ENCODE measurements around the gene VWF.
"Not testable (repeated sequence)": the region's sequence is repeated elsewhere in the genome, so short reads cannot be mapped to it uniquely, and the experiment has no call there.

Gene VWF

DNA sequence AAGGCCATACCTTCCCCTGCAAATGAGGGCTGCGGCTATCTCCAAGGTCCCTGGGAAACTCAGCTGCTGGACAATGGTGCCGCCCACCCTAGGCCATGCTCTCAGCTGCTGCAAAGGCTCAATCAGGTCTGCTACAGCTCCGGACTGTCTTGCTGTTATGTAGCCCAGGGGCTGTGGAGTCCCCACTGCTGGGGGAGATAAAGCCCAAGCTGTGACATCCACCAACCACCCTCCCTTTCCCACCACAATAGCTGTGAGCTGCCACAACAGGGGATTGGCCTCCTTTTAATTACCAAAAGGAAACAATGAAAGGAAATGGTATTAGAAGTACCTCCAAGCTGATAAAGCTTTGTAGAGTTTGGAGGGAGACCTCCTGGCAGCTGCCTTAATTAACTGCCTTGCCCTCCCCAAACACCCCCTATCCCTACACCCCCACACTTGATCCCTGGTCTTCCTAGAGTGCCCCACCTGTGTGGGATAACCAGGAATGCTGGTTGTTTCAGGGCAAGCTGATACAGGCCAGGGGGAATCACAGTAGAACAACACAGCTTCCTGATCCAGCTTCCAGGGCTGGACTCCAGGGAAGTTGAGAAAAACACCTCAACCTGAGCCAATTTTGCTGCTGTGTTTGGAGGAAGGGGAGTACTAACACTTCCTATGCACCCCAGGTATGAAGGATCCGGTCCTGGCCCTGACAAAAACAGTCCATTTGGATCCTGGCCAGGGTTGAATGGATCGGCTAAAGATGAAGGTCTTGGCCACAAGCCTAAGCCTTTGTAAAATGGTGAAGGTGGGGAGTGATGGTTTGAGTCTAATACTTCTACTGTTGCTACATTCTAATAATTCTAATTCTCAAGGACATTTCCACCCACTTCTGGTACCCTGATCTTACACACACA lies at the start of gene VWF:
Gene VWF, minus strand, starts transcription at position 260 of the 899 bp plus-strand sequence. CDS start 1,474 bp downstream, outside the sequence.
- no peak for DNase-seq (ENCODE audit: low read depth, low spot score)

DNA sequence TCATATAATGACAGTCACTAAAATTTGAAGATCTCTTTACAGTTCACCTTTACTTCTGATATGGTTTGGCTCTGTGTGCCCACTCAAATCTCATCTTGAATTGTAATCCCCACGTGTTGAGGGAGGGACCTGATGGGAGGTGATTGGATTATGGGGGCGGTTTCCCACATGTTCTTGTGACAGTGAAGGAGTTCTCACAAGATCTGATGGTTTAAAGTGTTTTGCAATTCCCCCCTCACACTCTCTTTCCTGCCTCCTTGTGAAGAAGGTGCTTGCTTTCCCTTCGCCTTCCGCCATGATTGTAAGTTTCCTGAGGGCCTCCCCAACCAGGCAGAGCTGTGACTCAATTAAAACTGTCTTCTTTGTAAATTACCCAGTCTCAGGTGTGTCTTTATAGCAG lies 48.4 kb upstream of the VWF start:
- DNase-seq (ENCODE audit: low read depth, low spot score) = no peak

DNA sequence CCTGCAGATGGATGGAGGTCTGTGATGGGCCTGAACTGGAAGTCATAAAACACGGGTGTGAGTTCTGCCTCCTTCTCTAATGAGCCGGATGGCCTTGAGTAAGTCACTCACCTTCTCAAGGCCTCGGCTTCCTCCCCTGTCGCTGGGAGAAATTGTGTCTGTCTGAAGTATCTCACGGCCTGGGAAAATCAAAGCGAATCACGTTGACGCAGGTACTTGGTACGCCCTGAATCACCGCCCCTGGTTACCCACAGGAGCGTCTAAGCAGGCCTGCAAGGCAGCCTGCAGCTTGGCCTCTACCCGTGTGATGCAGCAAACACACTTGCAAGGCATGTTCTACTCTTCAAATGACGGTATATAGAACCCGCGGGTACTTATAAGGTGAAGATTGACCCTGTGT lies 47.6 kb upstream of the VWF start:
- no peak for DNase-seq (ENCODE audit: low read depth, low spot score)

DNA sequence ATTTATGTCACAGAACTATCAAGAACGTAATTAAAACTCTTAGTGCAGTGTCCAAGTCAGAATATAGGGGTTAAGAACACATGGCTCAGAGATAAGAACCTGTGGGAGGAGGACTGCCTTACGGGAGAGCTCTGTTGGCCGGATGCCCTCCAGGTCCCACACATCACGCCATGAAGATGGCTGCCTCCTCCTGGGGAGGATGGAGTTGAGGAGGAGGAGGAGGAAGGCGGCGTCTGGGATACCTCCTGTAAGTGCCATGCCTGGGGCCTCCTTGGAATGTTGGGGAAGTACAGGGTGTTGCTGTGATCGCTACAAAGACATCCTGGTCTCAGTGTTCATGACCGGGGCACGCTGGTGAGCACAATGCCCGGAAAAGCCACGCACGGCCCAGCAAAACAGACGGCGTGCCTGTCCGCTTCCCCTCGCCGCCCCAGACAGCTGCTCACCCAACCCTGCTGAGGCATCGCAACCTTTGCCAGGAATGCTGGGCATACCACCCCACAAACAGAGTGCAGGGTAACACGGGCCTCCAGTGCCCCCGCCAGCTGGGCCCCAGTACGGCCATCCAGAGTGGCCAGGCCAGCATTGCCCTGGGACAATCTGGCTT lies 47.0 kb upstream of the VWF start:
- no peak for DNase-seq (ENCODE audit: low read depth, low spot score)

DNA sequence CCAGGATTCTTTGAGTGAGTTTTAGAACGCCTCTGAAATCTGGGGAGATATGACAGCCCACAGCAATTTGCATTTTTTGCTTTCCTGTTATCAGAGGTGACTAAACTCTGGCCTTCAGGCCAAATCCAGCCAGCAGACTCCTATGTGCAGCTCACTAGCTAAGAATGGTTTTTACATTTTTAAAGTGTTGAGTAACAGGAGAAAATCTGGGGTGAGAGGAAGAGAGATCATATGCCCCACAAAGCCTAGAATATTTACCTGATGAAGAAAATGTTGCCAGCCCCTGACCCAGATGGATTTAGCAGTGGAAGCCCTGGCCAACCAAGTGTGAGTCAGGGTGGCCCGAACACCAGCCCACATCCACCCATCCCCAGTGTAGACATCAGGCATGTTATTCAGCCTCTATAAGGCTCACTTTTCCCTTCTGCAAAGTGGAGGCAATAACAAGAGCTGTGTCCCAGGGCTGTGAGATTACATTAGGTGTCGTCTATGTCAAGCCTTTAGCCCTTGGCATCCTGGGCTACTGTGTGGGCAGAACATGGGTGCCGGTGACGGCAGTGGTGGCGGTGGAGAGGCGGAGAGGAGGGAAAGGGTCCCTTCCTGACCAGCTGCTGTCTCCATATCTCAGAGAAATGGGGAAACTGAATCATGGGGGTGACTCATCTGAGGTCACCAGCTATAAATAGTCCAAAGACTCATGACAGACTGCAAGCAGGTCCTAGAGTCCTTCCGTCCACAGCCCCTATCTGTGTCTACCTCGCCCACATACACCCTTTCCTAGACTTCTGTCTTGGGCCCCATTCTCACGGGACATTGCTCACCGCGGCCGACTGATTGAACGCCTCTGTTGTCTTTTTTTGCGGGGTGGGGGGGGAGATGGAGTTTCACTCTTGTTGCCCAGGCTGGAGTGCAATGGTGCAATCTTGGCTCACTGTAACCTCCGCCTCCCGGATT lies 43.1 kb upstream of the VWF start:
- DNase-seq (ENCODE audit: low read depth, low spot score) = no peak

DNA sequence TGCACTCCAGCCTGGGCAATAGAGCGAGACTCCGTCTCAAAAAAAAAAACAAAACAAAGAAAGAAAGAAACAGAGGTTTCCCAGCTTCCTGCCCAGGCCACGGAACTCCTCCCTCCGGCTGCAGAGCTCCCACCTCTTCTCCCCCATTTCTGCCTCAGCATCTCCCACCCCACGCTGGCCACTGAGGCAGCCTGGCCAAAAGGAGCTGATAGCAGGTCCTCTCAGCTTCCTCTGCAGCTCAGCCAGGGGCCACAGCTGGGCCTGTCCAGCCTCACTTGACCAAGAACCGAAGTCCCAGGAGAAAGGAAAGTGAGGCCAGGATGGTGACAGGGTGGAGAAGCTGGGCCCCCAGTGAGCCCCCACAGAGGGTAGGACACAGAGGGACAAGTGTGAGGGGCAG lies 42.3 kb upstream of the VWF start:
- no peak for DNase-seq (ENCODE audit: low read depth, low spot score)

DNA sequence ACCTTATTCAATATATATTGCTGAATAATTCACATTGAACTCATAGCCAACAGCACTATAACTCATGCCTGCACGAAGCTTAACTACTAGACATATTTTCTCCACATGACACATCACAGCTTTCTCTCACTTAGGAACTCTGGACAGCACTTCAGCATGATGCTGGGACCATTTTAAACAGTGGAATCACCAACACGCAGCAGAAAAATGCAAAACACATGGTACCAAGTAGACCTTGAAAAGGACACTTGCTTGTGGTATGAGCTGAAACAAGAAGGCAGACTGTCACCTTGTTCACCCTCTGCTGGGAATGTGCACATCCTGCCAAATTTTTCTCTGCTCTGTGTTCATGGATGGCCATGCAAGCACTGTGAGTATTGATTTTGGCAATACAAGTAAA lies 40.9 kb upstream of the VWF start:
- no peak for DNase-seq (ENCODE audit: low read depth, low spot score)

DNA sequence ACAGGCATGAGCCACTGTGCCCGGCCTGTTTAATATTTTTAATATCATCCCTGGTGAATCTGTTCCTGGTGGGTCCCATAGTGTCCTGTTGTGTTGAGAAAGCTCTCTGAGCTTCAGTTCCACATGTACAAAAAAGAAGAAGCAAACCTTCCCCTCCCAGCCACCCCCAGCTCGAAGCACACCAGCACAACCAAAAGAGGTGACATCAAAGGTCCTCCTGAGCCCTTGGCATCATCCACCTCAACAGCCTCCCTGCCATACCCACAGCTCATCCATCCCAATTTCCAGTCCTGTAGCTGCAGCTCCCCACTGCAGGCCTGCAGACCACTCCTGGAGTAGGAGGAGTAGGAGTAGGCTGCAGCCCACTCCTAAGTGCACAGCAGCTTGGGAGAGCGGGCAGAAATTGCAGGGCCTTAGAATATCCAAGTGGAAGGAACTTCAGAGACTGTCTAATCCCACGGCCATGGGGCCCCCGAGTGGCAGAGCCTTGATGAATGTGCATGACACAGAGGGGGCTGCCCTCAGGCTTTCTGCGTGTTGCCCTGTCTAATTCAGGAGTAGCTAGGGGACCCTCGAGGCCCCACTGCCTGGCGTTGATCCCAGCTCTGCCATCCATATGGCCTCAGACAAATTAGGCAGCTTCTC lies 39.1 kb upstream of the VWF start:
- DNase-seq (ENCODE audit: low read depth, low spot score) = no peak

DNA sequence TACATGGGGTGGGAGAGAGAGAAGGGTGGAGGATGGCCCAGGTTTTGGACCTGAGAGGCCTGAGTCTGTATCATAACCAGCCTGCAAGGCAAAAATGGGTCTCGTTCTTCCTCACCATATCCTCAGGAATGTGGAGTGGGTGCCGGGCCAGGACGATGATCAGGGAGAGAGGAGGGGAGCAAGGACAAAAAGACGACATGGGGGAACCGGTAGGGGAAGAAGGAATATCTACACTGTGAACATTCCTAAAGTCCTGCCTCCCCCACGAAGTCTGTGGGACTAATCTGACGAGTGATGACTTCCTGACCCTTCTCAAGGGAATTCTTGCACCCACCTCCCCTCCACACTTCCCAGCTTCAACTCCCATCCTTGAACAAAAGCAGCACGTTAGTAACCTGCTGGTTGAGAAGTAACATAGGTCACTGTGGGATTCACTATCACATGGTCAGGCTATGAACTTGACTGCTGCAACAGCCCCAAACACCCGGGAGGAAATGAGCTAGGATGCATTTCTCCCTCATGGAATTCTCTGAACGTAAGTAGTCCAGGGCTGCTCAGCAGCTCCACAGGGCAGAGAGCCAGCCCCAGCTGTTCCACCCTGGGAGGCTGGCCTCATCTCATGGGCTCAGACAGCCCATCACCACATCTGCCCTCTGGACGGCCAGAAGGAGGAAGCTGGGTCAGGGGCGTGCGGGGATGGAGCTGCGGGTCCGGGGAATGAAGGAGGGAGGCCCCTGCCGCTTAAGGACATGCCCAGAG lies 36.8 kb upstream of the VWF start:
- no peak for DNase-seq (ENCODE audit: low read depth, low spot score)

DNA sequence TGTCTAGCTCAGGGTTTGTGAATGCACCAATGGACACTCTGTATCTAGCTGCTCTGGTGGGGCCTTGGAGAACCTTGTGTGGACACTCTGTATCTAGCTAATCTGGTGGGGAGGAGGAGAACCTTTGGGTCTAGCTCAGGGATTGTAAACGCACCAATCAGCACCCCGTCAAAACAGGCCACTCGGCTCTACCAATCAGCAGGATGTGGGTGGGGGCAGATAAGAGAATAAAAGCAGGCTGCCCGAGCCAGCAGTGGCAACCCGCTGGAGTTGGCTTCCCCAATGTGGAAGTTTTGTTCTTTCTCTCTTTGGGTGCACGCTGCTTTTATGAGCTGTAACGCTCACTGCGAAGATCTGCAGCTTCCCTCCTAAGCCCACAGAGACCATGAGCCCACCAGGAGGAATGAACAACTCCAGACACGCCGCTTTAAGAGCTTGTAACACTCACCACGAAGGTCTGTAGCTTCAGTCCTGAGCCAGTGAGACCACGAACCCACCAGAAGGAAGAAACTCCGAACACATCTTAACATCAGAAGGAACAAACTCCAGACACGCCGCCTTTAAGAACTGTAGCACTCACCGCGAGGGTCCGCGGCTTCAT lies 35.7 kb upstream of the VWF start:
- not testable (repeated sequence) for DNase-seq (ENCODE audit: low read depth, low spot score)

DNA sequence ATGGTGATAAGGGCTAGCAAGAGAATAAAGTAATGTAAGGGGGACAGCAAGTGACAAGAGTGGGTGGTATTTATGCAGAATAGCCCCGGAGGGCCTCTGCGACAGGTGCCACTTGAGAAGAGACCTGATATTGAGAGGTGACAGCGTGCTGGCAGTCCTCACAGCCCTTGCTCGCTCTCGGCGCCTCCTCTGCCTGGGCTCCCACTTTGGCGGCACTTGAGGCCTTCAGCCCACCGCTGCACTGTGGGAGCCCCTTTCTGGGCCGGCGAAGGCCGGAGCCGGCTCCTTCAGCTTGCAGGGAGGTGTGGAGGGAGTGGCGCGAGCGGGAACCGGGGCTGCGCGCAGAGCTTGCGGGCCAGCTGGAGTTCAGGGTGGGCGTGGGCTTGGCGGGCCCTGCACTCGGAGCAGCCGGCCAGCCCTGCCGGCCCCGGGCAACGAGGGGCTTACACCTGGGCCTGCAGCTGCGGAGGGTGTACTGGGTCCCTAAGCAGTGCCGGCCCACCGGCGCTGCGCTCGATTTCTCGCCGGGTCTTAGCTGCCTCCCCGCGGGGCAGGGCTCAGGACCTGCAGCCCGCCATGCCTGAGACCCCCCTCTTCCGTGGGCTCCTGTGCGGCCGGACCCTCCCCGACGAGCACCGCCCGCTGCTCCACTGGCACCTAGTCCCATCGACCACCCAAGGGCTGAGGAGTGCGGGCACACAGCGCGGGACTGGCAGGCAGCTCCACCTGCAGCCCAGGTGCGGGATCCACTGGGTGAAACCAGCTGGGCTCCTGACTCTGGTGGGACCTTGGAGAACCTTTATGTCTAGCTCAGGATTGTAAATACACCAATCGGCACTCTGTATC lies 34.9 kb upstream of the VWF start:
- DNase-seq (ENCODE audit: low read depth, low spot score) = not testable (repeated sequence)

DNA sequence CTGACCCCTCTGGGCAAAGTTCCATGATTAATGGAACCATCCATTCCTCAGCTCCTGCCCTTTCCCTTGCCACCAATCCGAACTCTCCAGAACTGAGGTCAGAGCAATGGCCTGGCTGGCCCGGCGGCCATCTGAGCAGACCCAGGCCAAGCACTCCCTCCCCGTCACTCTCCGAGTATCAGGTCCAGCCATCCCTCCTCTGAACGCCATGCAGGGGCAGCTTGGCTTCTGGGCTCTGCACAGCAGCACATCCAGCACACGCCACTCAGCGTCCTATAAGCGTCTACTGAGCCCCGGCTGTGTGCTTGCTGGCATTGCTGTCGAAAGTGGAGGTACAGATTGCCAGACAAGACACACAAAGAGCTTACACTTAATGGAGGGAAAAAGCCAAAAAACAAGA lies 34.3 kb upstream of the VWF start:
- no peak for DNase-seq (ENCODE audit: low read depth, low spot score)

DNA sequence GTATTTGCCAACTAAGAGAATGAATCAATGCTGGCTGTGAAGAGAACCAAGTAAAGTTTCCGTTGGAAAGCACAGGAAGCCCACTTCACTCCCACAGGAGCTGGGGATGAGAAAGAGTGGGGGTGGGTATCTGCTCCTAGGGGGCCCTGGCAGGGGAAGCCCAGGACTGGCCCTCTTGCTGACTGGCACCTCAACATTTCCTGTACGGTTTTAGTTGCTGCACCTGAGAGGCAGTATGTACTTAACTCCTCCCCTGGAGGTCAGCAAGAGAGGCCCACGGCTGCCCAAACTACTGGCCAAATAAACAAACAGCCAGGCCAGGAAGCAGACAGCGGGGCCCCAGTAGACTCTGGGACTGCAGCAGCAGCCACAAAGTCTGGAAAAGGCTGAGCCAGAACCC lies 33.8 kb upstream of the VWF start:
- DNase-seq (ENCODE audit: low read depth, low spot score) = no peak

DNA sequence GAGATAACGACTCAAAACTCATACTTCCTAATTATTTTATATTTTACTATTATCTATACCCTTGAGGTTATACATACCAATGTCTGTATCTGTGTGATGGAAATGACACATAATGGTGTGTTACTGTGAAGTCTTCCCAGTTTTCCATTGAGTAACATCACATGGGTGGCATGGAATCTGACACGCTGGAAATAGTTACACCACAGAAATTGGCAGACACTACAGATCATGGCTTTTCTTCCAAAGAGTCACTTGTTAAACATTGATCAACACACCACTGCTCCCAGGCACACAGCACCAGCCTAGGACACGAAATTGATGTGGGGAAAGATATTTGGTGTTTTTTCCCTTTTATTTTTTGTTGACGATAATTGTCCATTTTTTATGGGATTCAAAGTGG lies 33.0 kb upstream of the VWF start:
- no peak for DNase-seq (ENCODE audit: low read depth, low spot score)

DNA sequence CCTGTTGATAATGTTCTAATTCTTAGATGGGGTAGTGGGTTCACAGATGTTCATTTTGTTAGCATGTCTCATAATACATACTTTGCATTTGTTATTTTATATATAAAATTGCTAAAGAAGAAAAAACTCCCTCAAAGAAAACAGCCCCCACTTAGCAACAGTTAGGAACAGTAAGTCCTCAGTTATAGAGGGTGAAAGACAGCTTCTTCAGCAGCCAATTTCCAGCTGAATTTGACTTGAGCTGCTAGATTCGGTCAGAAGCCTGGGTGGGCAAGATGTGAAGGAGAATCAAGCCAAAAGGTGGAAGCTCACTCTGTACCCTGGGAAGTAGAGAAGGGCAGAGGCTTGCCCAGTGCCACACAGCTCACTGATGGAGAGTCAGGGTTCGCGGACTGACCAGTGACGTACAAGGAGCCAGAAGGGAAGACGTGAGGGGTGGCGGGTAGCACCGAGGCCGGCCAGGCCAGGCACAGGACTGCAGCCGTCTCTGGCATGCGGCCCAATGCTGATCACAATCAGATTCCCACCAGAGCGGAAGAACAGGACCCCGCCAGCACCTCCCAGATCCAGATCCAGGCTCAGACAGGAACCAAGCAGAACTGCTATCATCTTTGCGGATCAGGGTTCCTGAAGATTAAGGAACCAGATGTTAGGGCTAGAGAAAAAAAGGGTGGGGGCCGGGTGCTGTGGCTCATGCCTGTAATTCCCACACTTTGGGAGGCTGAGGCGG lies 30.4 kb upstream of the VWF start:
- no peak for DNase-seq (ENCODE audit: low read depth, low spot score)

DNA sequence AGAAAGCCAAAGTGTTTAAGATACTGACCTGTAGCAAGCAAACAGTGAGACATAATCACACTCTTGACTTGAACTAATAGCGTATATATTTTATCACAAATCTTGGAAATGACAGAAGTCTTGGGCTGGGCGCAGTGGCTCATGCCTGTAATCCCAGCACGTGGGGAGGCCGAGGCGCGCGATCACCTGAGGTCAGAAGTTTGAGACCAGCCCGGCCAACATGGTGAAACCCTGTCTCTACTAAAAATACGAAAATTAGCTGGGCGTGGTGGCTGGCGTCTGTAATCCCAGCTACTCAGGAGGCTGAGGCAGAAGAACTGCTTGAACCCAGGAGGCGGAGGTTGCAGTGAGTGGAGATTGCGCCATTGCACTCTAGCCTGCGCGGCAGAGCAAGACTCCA lies 24.3 kb upstream of the VWF start:
- not testable (repeated sequence) for DNase-seq (ENCODE audit: low read depth, low spot score)

DNA sequence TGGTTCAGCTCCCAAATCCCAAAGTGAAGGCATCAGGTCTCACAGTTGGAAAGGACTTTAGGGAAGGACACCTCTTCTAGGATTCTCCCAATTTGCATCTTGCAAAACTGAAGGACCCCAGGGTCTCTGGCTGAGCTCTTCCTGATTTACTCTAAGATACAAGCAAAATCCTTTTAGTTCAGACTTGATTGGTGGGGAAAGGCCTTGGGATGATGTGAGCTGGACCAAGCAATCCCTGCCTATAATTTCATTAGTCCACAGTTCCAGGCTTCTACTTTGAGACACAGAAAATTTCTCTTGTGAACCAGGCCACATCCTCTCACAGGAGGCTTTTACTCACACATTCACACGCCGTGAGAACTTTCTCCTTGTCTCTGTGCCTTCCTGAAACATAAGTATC lies 23.6 kb upstream of the VWF start:
- no peak for DNase-seq (ENCODE audit: low read depth, low spot score)

DNA sequence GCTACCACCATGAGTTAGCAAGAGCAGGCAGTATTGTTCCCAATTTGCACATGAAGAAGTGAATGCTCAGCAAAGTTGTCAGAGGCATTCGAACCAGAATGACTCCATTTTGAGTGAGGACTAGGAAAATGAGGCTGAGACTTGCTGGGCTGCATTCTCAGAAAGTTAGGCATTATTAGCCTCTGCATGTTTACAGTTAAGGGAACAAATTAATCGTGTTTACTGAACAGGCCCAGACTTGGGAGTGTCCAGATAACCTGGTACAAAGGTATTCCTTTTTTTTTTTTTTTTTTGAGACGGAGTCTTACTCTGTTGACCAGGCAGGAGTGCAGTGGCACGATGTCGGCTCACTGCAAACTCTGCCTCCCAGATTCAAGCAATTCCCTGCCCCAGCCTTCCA lies 22.5 kb upstream of the VWF start:
- no peak for DNase-seq (ENCODE audit: low read depth, low spot score)

DNA sequence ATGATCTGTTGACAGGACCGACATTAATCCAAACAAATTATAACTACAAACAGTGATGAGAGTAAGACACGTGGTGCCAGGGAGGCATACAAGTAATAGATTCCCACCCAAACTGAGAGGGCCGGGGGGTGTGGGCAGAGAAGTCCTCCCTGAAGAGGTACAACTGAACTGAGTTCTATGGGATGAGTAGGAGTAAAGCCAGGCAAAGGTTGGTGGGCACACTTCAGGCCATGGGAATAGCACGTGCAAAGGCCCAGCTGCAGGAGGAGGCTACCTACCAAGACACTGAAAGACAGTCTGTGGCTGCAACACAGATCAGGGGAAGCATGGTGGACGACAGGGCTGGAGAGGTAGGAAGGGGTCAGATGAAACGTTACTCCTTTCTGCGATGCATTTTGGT lies 22.0 kb upstream of the VWF start:
- DNase-seq (ENCODE audit: low read depth, low spot score) = no peak

Measured in smooth muscle cell of the brain vasculature (primary cell).